Ovary (tissue), 10 donors: ENCODE results near the gene ANKS1B. TPM values are rescaled to one million over a fixed set of nuclear protein-coding genes. Genes with fewer than 3 reads are reported as not detected.

ENCODE experiments used
- DNase-seq, 5 donors: peaks; one replicate each; pipeline ENCODE4 v3.0.0-alpha.2; 2019 to 2020
- H3K27ac ChIP-seq, 2 donors: fragments of 200-600 bp; one replicate each; pipeline versions ENCODE4 v1.5.1 to v1.8.0; 2019 to 2022
- H3K27me3 ChIP-seq: fragments of 200-600 bp; one replicate; pipeline ENCODE4 v1.8.0; 2022
- H3K36me3 ChIP-seq: fragments of 200-600 bp; sonication (generic); one replicate; pipeline ENCODE4 v1.5.1; 2019
- H3K4me1 ChIP-seq: one replicate; pipeline ENCODE4 v1.8.1; 2013; ENCODE audit warnings: mild to moderate bottlenecking, moderate library complexity; ENCODE audit not compliant: insufficient read depth
- H3K4me3 ChIP-seq: fragments of 200-600 bp; sonication (generic); one replicate; pipeline ENCODE4 v1.5.1; 2017
- H3K9me3 ChIP-seq, 2 donors: fragments of 200-600 bp in 1 of 2; sonication (generic) in 1 of 2; one replicate each; pipeline versions ENCODE4 v1.5.1 to v1.8.1; 2013 to 2019; ENCODE audit warnings: mild to moderate bottlenecking in 1 of 2, moderate library complexity in 1 of 2
- CTCF ChIP-seq, 3 donors: fragments of 450-650 bp in 2 of 3; fragments of 200-600 bp in 1 of 3; IDR thresholded peaks; one replicate each; pipeline versions ENCODE4 v1.5.1 to v1.8.0; 2016 to 2022; ENCODE audit warnings: antibody characterized with exemption in 3 of 3, mild to moderate bottlenecking in 1 of 3
- EP300 ChIP-seq: sonication (generic); formaldehyde crosslinking; IDR thresholded peaks from one replicate; pipeline ENCODE4 v1.6.1; 2017; ENCODE audit warnings: antibody characterized with exemption
- POLR2A ChIP-seq: fragments of 450-650 bp; IDR thresholded peaks from one replicate; pipeline ENCODE4 v1.6.1; 2017; ENCODE audit warnings: antibody characterized with exemption, mild to moderate bottlenecking, moderate library complexity
- WGBS, 3 donors: extraction: QIAGEN DNeasy Blood & Tissue Kit in 1 of 3; methylation state at CpG; one replicate each; pipeline versions ENCODE4 v1.1.5 to v1.1.7; 2013 to 2017; 5-methylcytosine and 5-hydroxymethylcytosine counted together
- intact Hi-C, 4 donors: fragments of 100-400 bp; cut with DNase I; formaldehyde crosslinking; loops; one replicate each; pipeline versions ENCODE4 v1.11.0 to v1.15.1; 2022 to 2023
- long read RNA-seq, 3 donors: library from polyadenylated mRNA in 2 of 3; unstranded in 2 of 3; transcript quantifications; one replicate each; pipeline ENCODE4 v2.0.0 and lab custom pipeline, GENCODE V29; 2021 to 2026
- polyA plus RNA-seq, 2 donors: library from polyadenylated mRNA; stranded (reverse); fragments of 200-250 nt in 1 of 2; fragments of 350-450 nt in 1 of 2; fragmentation: Illumina TruSeq in 1 of 2; extraction: RNeasy Lipid Tissue Mini Kit (QIAGEN cat#74804) in 1 of 2; gene quantifications; one replicate each; pipeline ENCODE4 v1.2.3, GENCODE V29; 2013 to 2014
- total RNA-seq, 7 donors: library from RNA; depleted of rRNA in 2 of 7; stranded (reverse); fragments of >200 nt in 2 of 7; fragmentation: NEBNext Ultra II Directional in 3 of 7; extraction: Animal tissue kit (Norgen Biotek cat#: 25700) in 3 of 7; gene quantifications; one replicate each; pipeline versions ENCODE4 v1.1.0 to v1.2.4, GENCODE V29; 2016 to 2023
- donor health status: DM: no; HTN: no; CAD: no; lungs with moderate emphysema.
- donor health status: DM: no; HTN: no; CAD: no.
- donor health status: Bipolar disorder and iron deficiency.
- donor health status: DM: yes; HTN: yes; CAD: no.
- donor health status: DM: no; HTN: no; CAD: no.
- donor health status: DM: yes; HTN: yes; CAD: no.

ANKS1B gene
- 10 to 100 TPM in 4 of 7 donors, 1 to 10 TPM in 3; 3.5 to 34.9 (median 12.6) TPM for total RNA-seq
- 1 to 10 TPM in 1 of 2 donors, under 1 TPM in 1; 0.80 to 5.0 TPM for polyA plus RNA-seq
- long read RNA-seq, donor 1, partial matches to known transcripts = 6 of 12 reads
- long read RNA-seq, donor 1, other reads (novel, unspliced or antisense) = 6 of 12 reads
- long read RNA-seq, donor 2 = 0 reads
- long read RNA-seq, donor 3, partial matches to known transcripts = 6 of 9 reads
- long read RNA-seq, donor 3, other reads (novel, unspliced or antisense) = 2 of 9 reads

- peak; percentile 21 to 62 (median 38) for DNase-seq
- no peak within 1 kb of the TSS for H3K27ac ChIP-seq
- peaks cover 1% of the 10 kb centered on the region for H3K4me1 ChIP-seq
- intact Hi-C loops = no loop called here
- WGBS, 3 donors = 0 to 1% (median 1%) methylated on average over 72 to 94 of the region's 98 CpGs
- H3K27me3 ChIP-seq = no peaks in the 10 kb centered on the region
- peak within 1 kb of the TSS; percentile 57 for H3K4me3 ChIP-seq
- TF ChIP-seq EP300 (no peak), POLR2A (no peak), CTCF (IDR thresholded peaks at IDR 0.05) (no peak)
- no peaks in the 10 kb centered on the region for H3K9me3 ChIP-seq
- H3K36me3 ChIP-seq = no peaks in the 10 kb centered on the region
These were observed at the start of gene ANKS1B for GRCh38 chr12:99984271-99985128. TSS of gene ANKS1B (minus strand) at chr12:99984936. CDS start at chr12:99984237, 699 bp downstream.

- Histone ChIP-seq H3K27me3 (no peaks in the 10 kb centered on the region), H3K9me3 (no peaks in the 10 kb centered on the region), H3K4me1 (no peaks in the 10 kb centered on the region), H3K36me3 (no peaks in the 10 kb centered on the region), H3K4me3 (no peak overlapping the region), H3K27ac (no peak overlapping the region)
- no peak for TF ChIP-seq CTCF (IDR thresholded peaks at IDR 0.05)
- TF ChIP-seq EP300 = no peak
- no peak for DNase-seq
- 86 to 96% (median 96%) methylated on average over 2 of the region's 2 CpGs for WGBS, 3 donors
- intact Hi-C loops = no loop called here
These were observed 47.1 kb upstream of the ANKS1B start for GRCh38 chr12:100031836-100032235.

- Histone ChIP-seq H3K36me3 (no peaks in the 10 kb centered on the region), H3K4me1 (no peaks in the 10 kb centered on the region), H3K27me3 (no peaks in the 10 kb centered on the region), H3K27ac (no peak overlapping the region), H3K4me3 (no peak overlapping the region), H3K9me3 (no peaks in the 10 kb centered on the region)
- intact Hi-C loops = no loop called here
- WGBS, 3 donors = 62 to 68% (median 66%) methylated on average over 3 of the region's 3 CpGs
- TF ChIP-seq CTCF (IDR thresholded peaks at IDR 0.05) = no peak
- no peak for TF ChIP-seq POLR2A
- no peak for TF ChIP-seq EP300
- DNase-seq = no peak
These were observed 42.9 kb upstream of the ANKS1B start for GRCh38 chr12:100027671-100028070.

- DNase-seq = no peak
- Histone ChIP-seq H3K4me3 (no peak overlapping the region), H3K4me1 (no peaks in the 10 kb centered on the region), H3K27ac (no peak overlapping the region), H3K36me3 (no peaks in the 10 kb centered on the region), H3K27me3 (no peaks in the 10 kb centered on the region), H3K9me3 (no peaks in the 10 kb centered on the region)
- intact Hi-C loops = no loop called here
- TF ChIP-seq POLR2A (no peak), CTCF (IDR thresholded peaks at IDR 0.05) (no peak), EP300 (no peak)
- 93 to 98% (median 95%) methylated on average over 1 of the region's 1 CpG for WGBS, 3 donors
These were observed 41.5 kb upstream of the ANKS1B start for GRCh38 chr12:100026241-100026640.
